Measurements from ENCODE around the gene PARD3.

- TF ChIP-seq CTCF (IDR thresholded peaks at IDR 0.05; ENCODE audit: poor library complexity) (no peak), EZH2 (IDR thresholded peaks at IDR 0.05; ENCODE audit: borderline replicate concordance) (no peak)
Measured at GRCh38 chr10:34607894-34608293, 207.2 kb downstream of the PARD3 start.
